ENCODE data around the gene SPEG. TPM values are rescaled to one million over a fixed set of nuclear protein-coding genes. Genes with fewer than 3 reads are reported as not detected.

SPEG gene
- total and polyA plus RNA-seq, 2 of the 13 experiments (the other 11 are each of a cell fraction or from before 2014, with no cell fraction given), result 0.18 to 0.24 TPM

DNA sequence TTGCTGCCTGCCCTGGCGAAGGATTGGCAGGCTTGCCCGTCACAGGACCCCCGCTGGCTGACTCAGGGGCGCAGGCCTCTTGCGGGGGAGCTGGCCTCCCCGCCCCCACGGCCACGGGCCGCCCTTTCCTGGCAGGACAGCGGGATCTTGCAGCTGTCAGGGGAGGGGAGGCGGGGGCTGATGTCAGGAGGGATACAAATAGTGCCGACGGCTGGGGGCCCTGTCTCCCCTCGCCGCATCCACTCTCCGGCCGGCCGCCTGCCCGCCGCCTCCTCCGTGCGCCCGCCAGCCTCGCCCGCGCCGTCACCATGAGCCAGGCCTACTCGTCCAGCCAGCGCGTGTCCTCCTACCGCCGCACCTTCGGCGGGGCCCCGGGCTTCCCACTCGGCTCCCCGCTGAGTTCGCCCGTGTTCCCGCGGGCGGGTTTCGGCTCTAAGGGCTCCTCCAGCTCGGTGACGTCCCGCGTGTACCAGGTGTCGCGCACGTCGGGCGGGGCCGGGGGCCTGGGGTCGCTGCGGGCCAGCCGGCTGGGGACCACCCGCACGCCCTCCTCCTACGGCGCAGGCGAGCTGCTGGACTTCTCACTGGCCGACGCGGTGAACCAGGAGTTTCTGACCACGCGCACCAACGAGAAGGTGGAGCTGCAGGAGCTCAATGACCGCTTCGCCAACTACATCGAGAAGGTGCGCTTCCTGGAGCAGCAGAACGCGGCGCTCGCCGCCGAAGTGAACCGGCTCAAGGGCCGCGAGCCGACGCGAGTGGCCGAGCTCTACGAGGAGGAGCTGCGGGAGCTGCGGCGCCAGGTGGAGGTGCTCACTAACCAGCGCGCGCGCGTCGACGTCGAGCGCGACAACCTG lies 16.3 kb upstream of the SPEG start, which contains the start of gene DES (continued):
- TF ChIP-seq, protein P1, sequence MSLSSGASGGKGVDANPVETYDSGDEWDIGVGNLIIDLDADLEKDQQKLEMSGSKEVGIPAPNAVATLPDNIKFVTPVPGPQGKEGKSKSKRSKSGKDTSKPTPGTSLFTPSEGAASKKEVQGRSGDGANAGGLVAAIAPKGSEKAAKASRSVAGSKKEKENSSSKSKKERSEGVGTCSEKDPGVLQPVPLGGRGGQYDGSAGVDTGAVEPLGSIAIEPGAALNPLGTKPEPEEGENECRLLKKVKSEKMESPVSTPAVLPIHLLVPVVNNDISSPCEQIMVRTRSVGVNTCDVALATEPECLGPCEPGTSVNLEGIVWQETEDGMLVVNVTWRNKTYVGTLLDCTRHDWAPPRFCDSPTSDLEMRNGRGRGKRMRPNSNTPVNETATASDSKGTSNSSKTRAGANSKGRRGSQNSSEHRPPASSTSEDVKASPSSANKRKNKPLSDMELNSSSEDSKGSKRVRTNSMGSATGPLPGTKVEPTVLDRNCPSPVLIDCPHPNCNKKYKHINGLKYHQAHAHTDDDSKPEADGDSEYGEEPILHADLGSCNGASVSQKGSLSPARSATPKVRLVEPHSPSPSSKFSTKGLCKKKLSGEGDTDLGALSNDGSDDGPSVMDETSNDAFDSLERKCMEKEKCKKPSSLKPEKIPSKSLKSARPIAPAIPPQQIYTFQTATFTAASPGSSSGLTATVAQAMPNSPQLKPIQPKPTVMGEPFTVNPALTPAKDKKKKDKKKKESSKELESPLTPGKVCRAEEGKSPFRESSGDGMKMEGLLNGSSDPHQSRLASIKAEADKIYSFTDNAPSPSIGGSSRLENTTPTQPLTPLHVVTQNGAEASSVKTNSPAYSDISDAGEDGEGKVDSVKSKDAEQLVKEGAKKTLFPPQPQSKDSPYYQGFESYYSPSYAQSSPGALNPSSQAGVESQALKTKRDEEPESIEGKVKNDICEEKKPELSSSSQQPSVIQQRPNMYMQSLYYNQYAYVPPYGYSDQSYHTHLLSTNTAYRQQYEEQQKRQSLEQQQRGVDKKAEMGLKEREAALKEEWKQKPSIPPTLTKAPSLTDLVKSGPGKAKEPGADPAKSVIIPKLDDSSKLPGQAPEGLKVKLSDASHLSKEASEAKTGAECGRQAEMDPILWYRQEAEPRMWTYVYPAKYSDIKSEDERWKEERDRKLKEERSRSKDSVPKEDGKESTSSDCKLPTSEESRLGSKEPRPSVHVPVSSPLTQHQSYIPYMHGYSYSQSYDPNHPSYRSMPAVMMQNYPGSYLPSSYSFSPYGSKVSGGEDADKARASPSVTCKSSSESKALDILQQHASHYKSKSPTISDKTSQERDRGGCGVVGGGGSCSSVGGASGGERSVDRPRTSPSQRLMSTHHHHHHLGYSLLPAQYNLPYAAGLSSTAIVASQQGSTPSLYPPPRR (CRISPR knock-in tag; IDR thresholded peaks at IDR 0.05; ENCODE audit: borderline replicate concordance), result no peak
- TF ChIP-seq EZH2 (conservative IDR thresholded peaks at IDR 0.05; ENCODE audit: low read depth, low read length) (no peak), MED8 (CRISPR knock-in tag; IDR thresholded peaks at IDR 0.05; ENCODE audit: insufficient replicate concordance) (no peak), MEIS1 (CRISPR knock-in tag; IDR thresholded peaks at IDR 0.05; ENCODE audit: borderline replicate concordance) (no peak)
- TF ChIP-seq, protein P2, sequence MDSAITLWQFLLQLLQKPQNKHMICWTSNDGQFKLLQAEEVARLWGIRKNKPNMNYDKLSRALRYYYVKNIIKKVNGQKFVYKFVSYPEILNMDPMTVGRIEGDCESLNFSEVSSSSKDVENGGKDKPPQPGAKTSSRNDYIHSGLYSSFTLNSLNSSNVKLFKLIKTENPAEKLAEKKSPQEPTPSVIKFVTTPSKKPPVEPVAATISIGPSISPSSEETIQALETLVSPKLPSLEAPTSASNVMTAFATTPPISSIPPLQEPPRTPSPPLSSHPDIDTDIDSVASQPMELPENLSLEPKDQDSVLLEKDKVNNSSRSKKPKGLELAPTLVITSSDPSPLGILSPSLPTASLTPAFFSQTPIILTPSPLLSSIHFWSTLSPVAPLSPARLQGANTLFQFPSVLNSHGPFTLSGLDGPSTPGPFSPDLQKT (CRISPR knock-in tag; IDR thresholded peaks at IDR 0.05; ENCODE audit: borderline replicate concordance), result no peak
